SJCRH30 (cell line): ENCODE results near the gene FGB. TPM values are rescaled to one million over a fixed set of nuclear protein-coding genes. Genes with fewer than 3 reads are reported as not detected.

Experiments
- DNase-seq, 2 experiments: peaks; one replicate each; pipeline ENCODE4 v3.0.0-alpha.2; 2015 to 2020
- H3K27ac ChIP-seq: fragments of 250-450 bp; sonication (Bioruptor Pico); 2 replicates; pipeline ENCODE4 v1.5.1; 2020; ENCODE audit warnings: mild to moderate bottlenecking, moderate library complexity
- H3K27me3 ChIP-seq: fragments of 250-450 bp; sonication (Bioruptor Pico); 2 replicates; pipeline ENCODE4 v1.5.1; 2020; ENCODE audit warnings: mild to moderate bottlenecking, moderate library complexity
- H3K36me3 ChIP-seq: fragments of 250-450 bp; sonication (Bioruptor Pico); 2 replicates; pipeline ENCODE4 v1.5.1; 2020; ENCODE audit warnings: mild to moderate bottlenecking, moderate library complexity
- H3K4me1 ChIP-seq: fragments of 250-450 bp; sonication (Bioruptor Pico); 2 replicates; pipeline ENCODE4 v1.5.1; 2020; ENCODE audit warnings: mild to moderate bottlenecking, moderate library complexity
- H3K4me3 ChIP-seq: fragments of 250-450 bp; sonication (Bioruptor Pico); 2 replicates; pipeline ENCODE4 v1.5.1; 2020; ENCODE audit warnings: mild to moderate bottlenecking, moderate library complexity
- H3K9me3 ChIP-seq: fragments of 250-450 bp; sonication (Bioruptor Pico); replicated peaks from 2 replicates; pipeline ENCODE4 v1.5.1; 2020; ENCODE audit warnings: mild to moderate bottlenecking, moderate library complexity
- total RNA-seq: library from RNA; depleted of rRNA; stranded (reverse); fragments of >200 nt; shearing (Covaris generic); gene quantifications from 2 replicates; pipeline ENCODE4 v1.2.3, GENCODE V29; 2014

Gene FGB
- total RNA-seq, 1 experiment from 2014 or later: not detected

- DNase-seq: peak; percentile 37 to 64
- Histone ChIP-seq H3K27ac (no peak overlapping the region), H3K4me1 (no peaks in the 10 kb centered on the region), H3K9me3 (no peaks in the 10 kb centered on the region), H3K27me3 (no peaks in the 10 kb centered on the region), H3K36me3 (no peaks in the 10 kb centered on the region), H3K4me3 (no peak overlapping the region)
Measured at GRCh38 chr4:154551872-154552686, 10.7 kb upstream of the FGB start.

GRCh38 chr4:154559141-154559493 lies 3.7 kb upstream of the FGB start:
- no peaks in the 10 kb centered on the region for H3K9me3 ChIP-seq
- H3K36me3 ChIP-seq: no peaks in the 10 kb centered on the region
- no peaks in the 10 kb centered on the region for H3K4me1 ChIP-seq
- no peak overlapping the region for H3K4me3 ChIP-seq
- DNase-seq: no peak
- no peaks in the 10 kb centered on the region for H3K27me3 ChIP-seq
- H3K27ac ChIP-seq: no peak overlapping the region

DNA sequence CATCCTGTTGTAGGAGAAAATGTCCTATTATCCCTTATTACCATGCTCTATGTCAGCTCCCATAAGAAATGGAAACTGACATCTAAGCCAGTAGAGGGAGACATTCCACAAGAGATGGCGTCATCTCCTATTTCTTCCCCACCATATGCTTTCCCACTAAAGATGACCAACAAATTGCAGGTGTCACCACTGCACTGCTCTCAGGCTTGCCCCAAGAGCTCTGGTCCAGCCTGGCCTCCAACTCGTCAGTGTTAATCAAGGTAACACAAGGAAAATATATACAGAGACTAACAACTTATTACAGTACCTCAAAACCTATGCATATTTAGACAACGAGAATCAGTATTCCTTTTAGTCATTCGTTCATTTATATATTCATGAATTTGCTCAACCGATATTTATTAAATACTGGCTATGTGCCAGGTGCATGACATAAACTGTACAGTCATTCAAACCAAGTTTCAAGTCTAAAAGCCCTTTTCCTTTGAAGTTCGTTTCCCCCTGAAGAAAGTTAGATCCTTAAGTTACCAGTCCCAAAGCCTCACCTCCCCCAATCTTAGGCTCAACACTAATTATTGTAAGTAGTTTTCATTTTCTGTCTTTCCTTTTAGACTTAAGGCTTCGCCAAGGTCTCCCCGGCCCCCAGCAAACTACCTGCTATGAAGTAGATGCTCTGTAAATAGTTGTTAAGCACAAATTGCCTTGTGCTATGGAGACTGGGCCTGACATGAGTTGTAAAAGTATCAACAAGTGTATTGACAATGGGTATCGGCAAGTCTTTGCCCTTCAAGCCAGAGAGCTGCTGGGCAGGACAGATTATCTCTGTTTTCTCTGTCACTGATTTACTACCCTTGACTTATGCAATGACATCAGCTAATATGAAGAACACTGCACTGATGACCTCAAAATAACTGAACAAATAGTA lies 3.1 kb upstream of the FGB start:
- no peaks in the 10 kb centered on the region for H3K27me3 ChIP-seq
- no peaks in the 10 kb centered on the region for H3K4me1 ChIP-seq
- no peak overlapping the region for H3K27ac ChIP-seq
- H3K9me3 ChIP-seq: no peaks in the 10 kb centered on the region
- DNase-seq: peak; percentile 6 to 51
- no peaks in the 10 kb centered on the region for H3K36me3 ChIP-seq
- H3K4me3 ChIP-seq: no peak overlapping the region

DNA sequence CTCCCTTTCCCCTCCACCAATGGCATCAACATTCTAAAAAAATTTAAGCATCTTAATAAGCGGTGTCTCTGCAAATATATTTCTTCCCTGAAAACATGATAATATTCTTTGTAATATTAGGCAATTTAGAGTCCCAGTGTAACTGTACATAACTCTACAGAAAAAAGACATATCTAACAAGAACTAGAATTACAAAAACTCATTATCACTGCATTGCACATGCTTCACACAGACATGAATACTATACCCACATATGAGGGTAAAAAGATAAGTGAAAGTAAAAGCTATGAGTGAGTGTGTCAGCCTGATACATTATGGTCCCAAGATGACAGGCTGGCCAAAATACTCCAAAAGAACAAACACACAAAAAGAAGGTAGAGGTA lies 2.4 kb upstream of the FGB start:
- no peak for DNase-seq
- H3K4me3 ChIP-seq: no peak overlapping the region

DNA sequence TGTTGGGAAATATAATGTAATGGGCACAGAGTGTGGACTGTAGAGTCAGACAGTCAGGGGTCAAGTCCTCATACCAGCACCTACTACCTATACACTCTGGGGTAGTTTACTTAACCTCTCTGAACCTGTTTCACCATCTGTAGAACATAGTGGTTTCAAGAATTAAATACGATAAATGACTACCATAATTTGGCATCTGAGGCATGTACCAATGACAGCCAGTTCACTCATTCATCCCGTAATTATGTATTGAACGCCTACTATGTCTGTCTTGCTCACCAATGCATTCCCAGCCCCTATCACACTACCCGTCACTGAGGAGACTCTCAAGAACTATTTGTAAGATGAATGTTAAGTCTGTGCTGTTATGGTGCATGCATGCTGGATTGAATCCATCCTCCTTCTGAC lies 2.0 kb upstream of the FGB start:
- DNase-seq: no peak
- H3K9me3 ChIP-seq: no peaks in the 10 kb centered on the region
- no peak overlapping the region for H3K27ac ChIP-seq
- H3K4me3 ChIP-seq: no peak overlapping the region
- no peaks in the 10 kb centered on the region for H3K36me3 ChIP-seq
- H3K27me3 ChIP-seq: no peaks in the 10 kb centered on the region
- no peaks in the 10 kb centered on the region for H3K4me1 ChIP-seq

More for the DNA sequence above, 2.4 kb upstream of the FGB start:
- Histone ChIP-seq H3K4me1 (no peaks in the 10 kb centered on the region), H3K9me3 (no peaks in the 10 kb centered on the region), H3K27ac (no peak overlapping the region), H3K36me3 (no peaks in the 10 kb centered on the region), H3K27me3 (no peaks in the 10 kb centered on the region)

GRCh38 chr4:154564311-154564710 lies 1.5 kb downstream of the FGB start:
- H3K9me3 ChIP-seq: no peaks in the 10 kb centered on the region

DNA sequence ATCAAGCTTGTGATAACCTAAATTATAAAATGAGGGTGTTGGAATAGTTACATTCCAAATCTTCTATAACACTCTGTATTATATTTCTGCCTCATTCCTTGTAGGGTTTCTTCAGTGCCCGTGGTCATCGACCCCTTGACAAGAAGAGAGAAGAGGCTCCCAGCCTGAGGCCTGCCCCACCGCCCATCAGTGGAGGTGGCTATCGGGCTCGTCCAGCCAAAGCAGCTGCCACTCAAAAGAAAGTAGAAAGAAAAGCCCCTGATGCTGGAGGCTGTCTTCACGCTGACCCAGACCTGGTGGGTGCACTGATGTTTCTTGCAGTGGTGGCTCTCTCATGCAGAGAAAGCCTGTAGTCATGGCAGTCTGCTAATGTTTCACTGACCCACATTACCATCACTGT lies 2.9 kb downstream of the FGB start:
- H3K27ac ChIP-seq: no peak overlapping the region
- H3K27me3 ChIP-seq: no peaks in the 10 kb centered on the region
- no peaks in the 10 kb centered on the region for H3K9me3 ChIP-seq
- no peak overlapping the region for H3K4me3 ChIP-seq
- no peaks in the 10 kb centered on the region for H3K36me3 ChIP-seq
- DNase-seq: no peak
- H3K4me1 ChIP-seq: no peaks in the 10 kb centered on the region

More at GRCh38 chr4:154564311-154564710, 1.5 kb downstream of the FGB start:
- no peak overlapping the region for H3K4me3 ChIP-seq
- H3K36me3 ChIP-seq: no peaks in the 10 kb centered on the region
- no peaks in the 10 kb centered on the region for H3K4me1 ChIP-seq
- no peaks in the 10 kb centered on the region for H3K27me3 ChIP-seq
- no peak overlapping the region for H3K27ac ChIP-seq
- DNase-seq: no peak

DNA sequence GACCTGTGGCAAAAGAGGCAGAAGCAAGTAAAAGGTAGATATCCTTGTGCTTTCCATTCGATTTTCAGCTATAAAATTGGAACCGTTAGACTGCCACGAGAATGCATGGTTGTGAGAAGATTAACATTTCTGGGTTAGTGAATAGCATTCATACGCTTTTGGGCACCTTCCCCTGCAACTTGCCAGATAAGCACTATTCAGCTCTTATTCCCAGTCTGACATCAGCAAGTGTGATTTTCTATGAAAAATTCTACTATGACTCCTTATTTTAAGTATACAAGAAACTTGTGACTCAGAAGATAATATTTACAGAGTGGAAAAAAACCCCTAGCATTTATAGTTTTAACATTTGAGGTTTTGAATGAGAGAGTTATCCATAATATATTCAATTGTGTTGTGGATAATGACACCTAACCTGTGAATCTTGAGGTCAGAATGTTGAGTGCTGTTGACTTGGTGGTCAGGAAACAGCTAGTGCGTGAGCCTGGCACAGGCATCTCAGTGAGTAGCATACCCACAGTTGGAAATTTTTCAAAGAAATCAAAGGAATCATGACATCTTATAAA lies 3.9 kb downstream of the FGB start:
- no peaks in the 10 kb centered on the region for H3K27me3 ChIP-seq
- H3K4me3 ChIP-seq: no peak overlapping the region
- H3K36me3 ChIP-seq: no peaks in the 10 kb centered on the region
- H3K4me1 ChIP-seq: no peaks in the 10 kb centered on the region
- H3K9me3 ChIP-seq: no peaks in the 10 kb centered on the region
- H3K27ac ChIP-seq: no peak overlapping the region
- no peak for DNase-seq

GRCh38 chr4:154569028-154569427 lies 6.2 kb downstream of the FGB start:
- H3K9me3 ChIP-seq: no peaks in the 10 kb centered on the region
- no peaks in the 10 kb centered on the region for H3K4me1 ChIP-seq
- no peak overlapping the region for H3K27ac ChIP-seq
- H3K27me3 ChIP-seq: no peaks in the 10 kb centered on the region
- H3K36me3 ChIP-seq: no peaks in the 10 kb centered on the region
- no peak for DNase-seq
- no peak overlapping the region for H3K4me3 ChIP-seq

DNA sequence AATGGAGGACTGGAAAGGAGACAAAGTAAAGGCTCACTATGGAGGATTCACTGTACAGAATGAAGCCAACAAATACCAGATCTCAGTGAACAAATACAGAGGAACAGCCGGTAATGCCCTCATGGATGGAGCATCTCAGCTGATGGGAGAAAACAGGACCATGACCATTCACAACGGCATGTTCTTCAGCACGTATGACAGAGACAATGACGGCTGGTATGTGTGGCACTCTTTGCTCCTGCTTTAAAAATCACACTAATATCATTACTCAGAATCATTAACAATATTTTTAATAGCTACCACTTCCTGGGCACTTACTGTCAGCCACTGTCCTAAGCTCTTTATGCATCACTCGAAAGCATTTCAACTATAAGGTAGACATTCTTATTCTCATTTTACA lies 6.8 kb downstream of the FGB start:
- Histone ChIP-seq H3K36me3 (no peaks in the 10 kb centered on the region), H3K27ac (no peak overlapping the region), H3K4me3 (no peak overlapping the region), H3K27me3 (no peaks in the 10 kb centered on the region), H3K9me3 (no peaks in the 10 kb centered on the region), H3K4me1 (no peaks in the 10 kb centered on the region)
- no peak for DNase-seq

DNA sequence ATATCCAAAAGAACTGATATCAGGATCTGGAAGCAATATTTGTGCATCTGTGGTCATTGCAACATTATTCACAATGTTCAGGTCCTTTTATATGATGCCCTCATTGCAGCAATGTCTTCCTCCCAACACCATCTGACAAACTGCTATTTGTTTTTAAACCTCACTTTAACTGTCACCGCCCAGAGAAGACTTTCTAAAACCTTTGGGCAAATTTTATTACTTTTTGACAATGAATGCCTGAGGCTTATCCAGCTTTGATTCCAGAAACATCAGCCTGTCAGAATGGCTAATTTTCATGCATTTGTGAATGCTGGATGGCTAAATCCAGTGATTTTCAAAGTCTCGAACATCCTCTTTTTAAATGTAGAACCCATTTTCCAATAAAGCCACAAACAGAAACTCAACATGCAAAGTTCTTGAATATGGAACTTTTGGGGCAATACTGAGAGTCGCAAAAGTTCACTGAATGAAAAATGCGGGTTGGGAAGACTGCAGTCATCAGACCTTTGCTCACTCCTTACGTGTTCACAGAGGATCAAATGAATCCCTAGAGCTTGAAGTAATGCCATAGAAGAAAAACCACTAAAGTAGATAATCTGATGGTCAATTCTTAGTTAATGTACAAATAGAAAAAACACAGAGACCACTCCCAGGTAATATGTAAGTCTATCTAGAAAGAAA lies 10.5 kb downstream of the FGB start:
- Histone ChIP-seq H3K4me1 (no peaks in the 10 kb centered on the region), H3K4me3 (no peak overlapping the region), H3K27ac (no peak overlapping the region)

GRCh38 chr4:154574311-154574710 lies 11.5 kb downstream of the FGB start:
- H3K4me3 ChIP-seq: no peak overlapping the region
- H3K36me3 ChIP-seq: no peaks in the 10 kb centered on the region
- H3K27ac ChIP-seq: no peak overlapping the region
- no peak for DNase-seq
- H3K27me3 ChIP-seq: no peaks in the 10 kb centered on the region
- no peaks in the 10 kb centered on the region for H3K4me1 ChIP-seq
- no peaks in the 10 kb centered on the region for H3K9me3 ChIP-seq

More for the DNA sequence above, 10.5 kb downstream of the FGB start:
- H3K36me3 ChIP-seq: no peaks in the 10 kb centered on the region
- H3K27me3 ChIP-seq: no peaks in the 10 kb centered on the region
- no peak for DNase-seq
- no peaks in the 10 kb centered on the region for H3K9me3 ChIP-seq

GRCh38 chr4:154577324-154577723 lies 14.5 kb downstream of the FGB start:
- Histone ChIP-seq H3K27me3 (no peaks in the 10 kb centered on the region), H3K27ac (no peak overlapping the region), H3K9me3 (no peaks in the 10 kb centered on the region), H3K36me3 (no peaks in the 10 kb centered on the region), H3K4me1 (no peaks in the 10 kb centered on the region), H3K4me3 (no peak overlapping the region)
- DNase-seq: no peak

- DNase-seq: no peak
- H3K27me3 ChIP-seq: no peaks in the 10 kb centered on the region
- H3K4me3 ChIP-seq: no peak overlapping the region
- H3K27ac ChIP-seq: no peak overlapping the region
- no peaks in the 10 kb centered on the region for H3K9me3 ChIP-seq
- H3K4me1 ChIP-seq: no peaks in the 10 kb centered on the region
- no peaks in the 10 kb centered on the region for H3K36me3 ChIP-seq
Measured at GRCh38 chr4:154578919-154579318, 16.1 kb downstream of the FGB start.

- no peak for DNase-seq
- Histone ChIP-seq H3K9me3 (no peaks in the 10 kb centered on the region), H3K27me3 (no peaks in the 10 kb centered on the region), H3K36me3 (no peaks in the 10 kb centered on the region), H3K27ac (no peak overlapping the region), H3K4me1 (no peaks in the 10 kb centered on the region), H3K4me3 (no peak overlapping the region)
Measured at GRCh38 chr4:154579927-154580326, 17.1 kb downstream of the FGB start.
